ENCODE measurements around the gene IFRD2. TPM values are rescaled to one million over a fixed set of nuclear protein-coding genes. Genes with fewer than 3 reads are reported as not detected.
"Not testable (repeated sequence)": the region's sequence is repeated elsewhere in the genome, so short reads cannot be mapped to it uniquely, and the experiment has no call there.

IFRD2 gene
- total RNA-seq, 1 donor from 2014 or later, result 49.0 TPM

- H3K27me3 Mint-ChIP-seq, result peaks cover 54% of the 10 kb centered on the region
- H3K27ac Mint-ChIP-seq, result no peak overlapping the region
- peak overlapping the region; percentile 49 for H3K4me3 Mint-ChIP-seq (ENCODE audit: low read depth)
- DNase-seq (ENCODE audit: low spot score, unreplicated experiment), result no peak
- peaks cover 5% of the 10 kb centered on the region for H3K36me3 Mint-ChIP-seq (ENCODE audit: insufficient read depth)
- H3K9me3 Mint-ChIP-seq (ENCODE audit: low read depth), result no peaks in the 10 kb centered on the region
- H3K4me1 Mint-ChIP-seq (ENCODE audit: low read depth), result peaks cover 12% of the 10 kb centered on the region
- no peak for TF ChIP-seq CTCF (IDR thresholded peaks at IDR 0.05; ENCODE audit: unreplicated experiment)
These were observed 16.9 kb downstream of the IFRD2 start for GRCh38 chr3:50275141-50275995.

GRCh38 chr3:50274371-50275104, 17.7 kb downstream of the IFRD2 start:
- Mint-ChIP-seq H3K9me3 (ENCODE audit: low read depth) (no peaks in the 10 kb centered on the region), H3K4me1 (ENCODE audit: low read depth) (peaks cover 15% of the 10 kb centered on the region), H3K4me3 (ENCODE audit: low read depth) (peak overlapping the region; percentile 35), H3K27me3 (peaks cover 54% of the 10 kb centered on the region), H3K36me3 (ENCODE audit: insufficient read depth) (peaks cover 5% of the 10 kb centered on the region), H3K27ac (peak overlapping the region; percentile 18)
- peak; percentile 59 for DNase-seq (ENCODE audit: low spot score, unreplicated experiment)
- TF ChIP-seq CTCF (IDR thresholded peaks at IDR 0.05; ENCODE audit: unreplicated experiment), result peak; percentile 72

GRCh38 chr3:50273689-50274065, 18.6 kb downstream of the IFRD2 start:
- DNase-seq (ENCODE audit: low spot score, unreplicated experiment), result no peak
- H3K36me3 Mint-ChIP-seq (ENCODE audit: insufficient read depth), result peaks cover 5% of the 10 kb centered on the region
- no peak for TF ChIP-seq CTCF (IDR thresholded peaks at IDR 0.05; ENCODE audit: unreplicated experiment)
- no peak overlapping the region for H3K4me3 Mint-ChIP-seq (ENCODE audit: low read depth)
- peaks cover 49% of the 10 kb centered on the region for H3K27me3 Mint-ChIP-seq
- no peaks in the 10 kb centered on the region for H3K9me3 Mint-ChIP-seq (ENCODE audit: low read depth)
- H3K27ac Mint-ChIP-seq, result no peak overlapping the region
- H3K4me1 Mint-ChIP-seq (ENCODE audit: low read depth), result peaks cover 20% of the 10 kb centered on the region

- peak; percentile 93 for DNase-seq (ENCODE audit: low spot score, unreplicated experiment)
- peaks cover 5% of the 10 kb centered on the region for H3K36me3 Mint-ChIP-seq (ENCODE audit: insufficient read depth)
- H3K4me1 Mint-ChIP-seq (ENCODE audit: low read depth), result peaks cover 25% of the 10 kb centered on the region
- H3K27ac Mint-ChIP-seq, result peak overlapping the region; percentile 91
- no peaks in the 10 kb centered on the region for H3K9me3 Mint-ChIP-seq (ENCODE audit: low read depth)
- peaks cover 45% of the 10 kb centered on the region for H3K27me3 Mint-ChIP-seq
- peak; percentile 98 for TF ChIP-seq CTCF (IDR thresholded peaks at IDR 0.05; ENCODE audit: unreplicated experiment)
- no peak overlapping the region for H3K4me3 Mint-ChIP-seq (ENCODE audit: low read depth)
These were observed 19.1 kb downstream of the IFRD2 start for GRCh38 chr3:50272911-50273688.

GRCh38 chr3:50272538-50272910, 19.7 kb downstream of the IFRD2 start:
- H3K36me3 Mint-ChIP-seq (ENCODE audit: insufficient read depth); H3K27ac Mint-ChIP-seq; H3K4me3 Mint-ChIP-seq (ENCODE audit: low read depth); H3K9me3 Mint-ChIP-seq (ENCODE audit: low read depth); DNase-seq (ENCODE audit: low spot score, unreplicated experiment): not testable (repeated sequence)
- Mint-ChIP-seq H3K27me3 (peaks cover 39% of the 10 kb centered on the region), H3K4me1 (ENCODE audit: low read depth) (peaks cover 28% of the 10 kb centered on the region)

All from progenitor cell of endocrine pancreas (in vitro differentiated cells).